ENCODE data around the gene PNLIP. TPM values are rescaled to one million over a fixed set of nuclear protein-coding genes. Genes with fewer than 3 reads are reported as not detected.

PNLIP gene
- total RNA-seq, 1 donor from 2014 or later, result not detected

DNA sequence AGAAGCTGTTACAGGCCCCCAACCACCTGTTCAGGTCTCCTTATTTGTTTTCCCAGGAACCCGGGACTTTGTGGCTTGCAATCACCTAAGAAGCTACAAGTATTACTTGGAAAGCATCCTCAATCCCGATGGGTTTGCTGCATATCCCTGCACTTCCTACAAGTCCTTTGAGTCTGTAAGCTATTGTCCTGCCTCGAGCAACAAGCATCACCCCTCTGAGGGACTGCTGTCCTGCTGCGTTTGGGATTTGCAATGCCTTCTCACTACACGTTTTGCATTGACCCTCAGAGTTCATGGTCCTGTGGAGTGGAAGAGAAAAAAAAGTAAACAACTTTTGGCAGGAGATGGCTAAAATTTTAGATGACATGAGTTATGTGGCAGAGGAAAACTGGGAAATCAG is 54.3 kb downstream of the PNLIP start:
- TF ChIP-seq, protein P1, sequence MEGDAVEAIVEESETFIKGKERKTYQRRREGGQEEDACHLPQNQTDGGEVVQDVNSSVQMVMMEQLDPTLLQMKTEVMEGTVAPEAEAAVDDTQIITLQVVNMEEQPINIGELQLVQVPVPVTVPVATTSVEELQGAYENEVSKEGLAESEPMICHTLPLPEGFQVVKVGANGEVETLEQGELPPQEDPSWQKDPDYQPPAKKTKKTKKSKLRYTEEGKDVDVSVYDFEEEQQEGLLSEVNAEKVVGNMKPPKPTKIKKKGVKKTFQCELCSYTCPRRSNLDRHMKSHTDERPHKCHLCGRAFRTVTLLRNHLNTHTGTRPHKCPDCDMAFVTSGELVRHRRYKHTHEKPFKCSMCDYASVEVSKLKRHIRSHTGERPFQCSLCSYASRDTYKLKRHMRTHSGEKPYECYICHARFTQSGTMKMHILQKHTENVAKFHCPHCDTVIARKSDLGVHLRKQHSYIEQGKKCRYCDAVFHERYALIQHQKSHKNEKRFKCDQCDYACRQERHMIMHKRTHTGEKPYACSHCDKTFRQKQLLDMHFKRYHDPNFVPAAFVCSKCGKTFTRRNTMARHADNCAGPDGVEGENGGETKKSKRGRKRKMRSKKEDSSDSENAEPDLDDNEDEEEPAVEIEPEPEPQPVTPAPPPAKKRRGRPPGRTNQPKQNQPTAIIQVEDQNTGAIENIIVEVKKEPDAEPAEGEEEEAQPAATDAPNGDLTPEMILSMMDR (conservative IDR thresholded peaks at IDR 0.05), result no peak
- Mint-ChIP-seq H3K36me3 (no peaks in the 10 kb centered on the region), H3K4me1 (ENCODE audit: unreplicated experiment) (no peaks in the 10 kb centered on the region), H3K4me3 (no peak overlapping the region), H3K27ac (no peak overlapping the region), H3K27me3 (peaks cover 22% of the 10 kb centered on the region), H3K9me3 (no peaks in the 10 kb centered on the region)
- DNase-seq (ENCODE audit: extremely low spot score, unreplicated experiment), result no peak

- Mint-ChIP-seq H3K36me3 (no peaks in the 10 kb centered on the region), H3K4me3 (no peak overlapping the region), H3K4me1 (ENCODE audit: unreplicated experiment) (no peaks in the 10 kb centered on the region), H3K27ac (no peak overlapping the region), H3K27me3 (peaks cover 13% of the 10 kb centered on the region), H3K9me3 (no peaks in the 10 kb centered on the region)
- no peak for DNase-seq (ENCODE audit: extremely low spot score, unreplicated experiment)
- TF ChIP-seq, protein P1 (conservative IDR thresholded peaks at IDR 0.05), result no peak
Measured at GRCh38 chr10:116602648-116603400, 57.1 kb downstream of the PNLIP start.

DNA sequence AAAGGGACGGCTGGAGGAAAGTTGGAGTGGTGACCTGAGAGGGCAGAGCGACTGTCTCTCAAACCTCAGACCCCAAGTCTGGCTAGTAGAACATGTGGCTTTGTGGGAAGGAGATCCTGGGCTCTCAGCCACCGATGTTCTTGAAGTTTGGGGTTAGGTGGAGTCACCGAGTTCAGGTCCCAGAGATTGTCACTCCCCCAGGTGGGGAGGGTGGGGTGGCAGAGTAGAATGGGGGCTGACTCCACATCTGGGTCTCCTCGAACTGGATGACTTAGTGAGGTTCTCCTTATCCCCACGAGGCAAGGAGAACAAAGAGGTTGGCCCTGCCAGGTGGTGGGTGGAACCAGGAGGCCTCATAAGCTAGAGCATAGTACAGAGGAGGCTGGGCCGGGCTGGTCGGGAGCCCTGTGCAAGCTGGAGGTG is 60.3 kb downstream of the PNLIP start:
- peaks cover 10% of the 10 kb centered on the region for H3K27me3 Mint-ChIP-seq

DNA sequence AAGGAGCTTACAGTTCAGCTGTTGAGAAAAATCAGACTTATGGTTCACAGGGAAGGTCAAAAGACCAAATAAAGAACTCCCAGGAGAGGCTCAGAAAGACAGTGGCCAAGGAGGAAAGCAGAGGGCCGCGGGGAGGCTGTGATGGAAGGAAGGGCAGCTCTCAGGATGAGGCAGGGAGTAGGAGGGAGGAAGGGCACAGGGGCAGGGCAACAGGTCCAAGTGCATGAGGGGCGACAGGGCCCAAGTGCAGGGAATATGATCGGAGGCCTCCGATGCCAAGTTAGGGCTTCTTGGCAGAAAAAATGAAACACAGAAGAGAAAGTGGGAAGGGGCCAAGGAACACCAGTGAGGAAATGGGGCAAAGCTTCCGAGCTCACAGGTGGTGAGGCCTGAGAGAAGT is 61.6 kb downstream of the PNLIP start:
- Mint-ChIP-seq H3K9me3 (no peaks in the 10 kb centered on the region), H3K4me1 (ENCODE audit: unreplicated experiment) (no peaks in the 10 kb centered on the region), H3K4me3 (peak overlapping the region; percentile 0), H3K36me3 (no peaks in the 10 kb centered on the region), H3K27me3 (peaks cover 5% of the 10 kb centered on the region), H3K27ac (no peak overlapping the region)
- no peak for DNase-seq (ENCODE audit: extremely low spot score, unreplicated experiment)
- TF ChIP-seq, protein P1 (conservative IDR thresholded peaks at IDR 0.05), result no peak

More for the DNA sequence above, 60.3 kb downstream of the PNLIP start:
- H3K4me1 Mint-ChIP-seq (ENCODE audit: unreplicated experiment), result no peaks in the 10 kb centered on the region
- TF ChIP-seq, protein P1 (conservative IDR thresholded peaks at IDR 0.05), result no peak
- no peak overlapping the region for H3K27ac Mint-ChIP-seq
- H3K36me3 Mint-ChIP-seq, result no peaks in the 10 kb centered on the region
- no peak for DNase-seq (ENCODE audit: extremely low spot score, unreplicated experiment)
- H3K9me3 Mint-ChIP-seq, result no peaks in the 10 kb centered on the region
- H3K4me3 Mint-ChIP-seq, result no peak overlapping the region

DNA sequence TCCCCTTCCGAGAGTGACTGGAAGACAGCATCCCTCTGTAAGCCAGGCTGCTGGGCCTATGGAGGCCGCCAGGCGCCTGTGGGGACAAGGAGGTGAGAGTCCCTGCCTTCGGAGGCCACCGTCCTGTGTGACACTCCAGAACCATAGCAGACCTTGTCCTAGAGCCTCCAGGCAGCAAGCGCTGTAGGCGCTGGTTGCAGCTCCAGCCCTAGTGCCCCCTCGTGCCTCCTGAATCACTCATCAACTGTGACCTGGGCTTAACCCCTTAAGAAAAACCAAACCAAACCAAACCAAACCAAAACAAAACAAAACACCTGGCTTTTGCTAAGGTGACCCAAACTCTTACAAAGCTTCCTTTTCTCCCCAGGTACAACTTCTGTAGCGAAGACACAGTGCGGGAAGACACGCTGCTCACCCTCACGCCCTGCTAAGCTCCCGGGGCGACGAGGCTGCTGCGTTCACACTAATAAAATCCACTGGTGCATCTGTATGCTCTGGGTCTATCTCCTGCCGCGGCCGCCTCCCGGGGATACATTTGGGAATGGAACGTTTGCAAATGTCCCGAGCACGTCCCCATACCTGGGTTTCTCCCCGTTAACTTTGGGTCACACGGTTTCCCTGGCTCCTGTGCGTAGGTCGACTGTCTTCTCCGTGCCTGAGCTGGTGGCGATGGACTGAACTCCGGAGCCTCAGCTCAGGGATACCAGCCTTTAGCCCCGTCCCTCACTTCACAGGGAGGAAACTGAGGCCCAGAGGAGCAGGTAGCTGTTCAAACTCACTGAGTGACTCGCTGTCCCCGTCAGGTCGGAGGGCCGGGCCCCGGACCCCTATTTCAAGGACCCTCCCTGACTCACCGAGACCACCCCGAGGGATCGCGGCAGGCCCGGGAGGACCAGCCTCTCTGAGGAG is 63.2 kb downstream of the PNLIP start:
- TF ChIP-seq, protein P1 (conservative IDR thresholded peaks at IDR 0.05), result no peak
- Mint-ChIP-seq H3K4me3 (peak overlapping the region; percentile 84), H3K27ac (no peak overlapping the region), H3K4me1 (ENCODE audit: unreplicated experiment) (no peaks in the 10 kb centered on the region), H3K9me3 (peaks cover 3% of the 10 kb centered on the region), H3K36me3 (no peaks in the 10 kb centered on the region), H3K27me3 (peaks cover 9% of the 10 kb centered on the region)
- no peak for DNase-seq (ENCODE audit: extremely low spot score, unreplicated experiment)

Measured in type B pancreatic cell (in vitro differentiated cells).